ENCODE data around the gene PRKCZ.
"Not testable (repeated sequence)": the region's sequence is repeated elsewhere in the genome, so short reads cannot be mapped to it uniquely, and the experiment has no call there.

Gene PRKCZ

GRCh38 chr1:2102753-2103152, 52.5 kb downstream of the PRKCZ start:
- no peak for DNase-seq (ENCODE audit: low spot score)

GRCh38 chr1:2103266-2103900, 53.2 kb downstream of the PRKCZ start:
- no peak for DNase-seq (ENCODE audit: low spot score)

GRCh38 chr1:2103901-2104590, 53.8 kb downstream of the PRKCZ start:
- DNase-seq (ENCODE audit: low spot score) = no peak

- DNase-seq (ENCODE audit: low spot score) = no peak
These were observed 54.6 kb downstream of the PRKCZ start for GRCh38 chr1:2104621-2105427.

- no peak for DNase-seq (ENCODE audit: low spot score)
These were observed 55.7 kb downstream of the PRKCZ start for GRCh38 chr1:2105781-2106524.

GRCh38 chr1:2106659-2107405, 56.6 kb downstream of the PRKCZ start:
- no peak for DNase-seq (ENCODE audit: low spot score)

GRCh38 chr1:2107586-2108212, 57.5 kb downstream of the PRKCZ start:
- no peak for DNase-seq (ENCODE audit: low spot score)

- DNase-seq (ENCODE audit: low spot score) = peak; percentile 86
These were observed 58.1 kb downstream of the PRKCZ start for GRCh38 chr1:2108213-2108876.

GRCh38 chr1:2108877-2109580, 58.8 kb downstream of the PRKCZ start:
- DNase-seq (ENCODE audit: low spot score) = no peak

- no peak for DNase-seq (ENCODE audit: low spot score)
These were observed 59.4 kb downstream of the PRKCZ start for GRCh38 chr1:2109581-2110021.

- DNase-seq (ENCODE audit: low spot score) = no peak
These were observed 60.1 kb downstream of the PRKCZ start for GRCh38 chr1:2110191-2110737.

GRCh38 chr1:2110738-2111673, 60.8 kb downstream of the PRKCZ start:
- no peak for DNase-seq (ENCODE audit: low spot score)

GRCh38 chr1:2111674-2112035, 61.4 kb downstream of the PRKCZ start:
- no peak for DNase-seq (ENCODE audit: low spot score)

- DNase-seq (ENCODE audit: low spot score) = no peak
These were observed 62.1 kb downstream of the PRKCZ start for GRCh38 chr1:2112280-2112701.

GRCh38 chr1:2113620-2114135, 63.5 kb downstream of the PRKCZ start:
- DNase-seq (ENCODE audit: low spot score) = no peak

GRCh38 chr1:2114635-2115007, 64.4 kb downstream of the PRKCZ start:
- DNase-seq (ENCODE audit: low spot score) = not testable (repeated sequence)

GRCh38 chr1:2115008-2115641, 64.9 kb downstream of the PRKCZ start:
- no peak for DNase-seq (ENCODE audit: low spot score)

All from AG08396 (cell line).